Stimulated activated naive CD8-positive, alpha-beta T cell treated with anti-CD3 and anti-CD28 coated beads, Interleukin-15, Interleukin-2, amounts not matched to agents 100 ng/mL and 50 ng/mL, for 24 hours (primary cell): ENCODE measurements around the gene PCTP.

Experiments
- H3K27ac Mint-ChIP-seq: one replicate; pipeline ENCODE4 v1.8.0; 2021; ENCODE audit warnings: mild to moderate bottlenecking, mixed read lengths
- H3K27me3 Mint-ChIP-seq: one replicate; pipeline ENCODE4 v1.8.0; 2021; ENCODE audit warnings: mixed read lengths
- H3K36me3 Mint-ChIP-seq: one replicate; pipeline ENCODE4 v1.8.0; 2021; ENCODE audit warnings: low read depth, mixed read lengths
- H3K4me1 Mint-ChIP-seq: one replicate; pipeline ENCODE4 v1.8.0; 2021; ENCODE audit warnings: low read depth, mixed read lengths
- H3K4me3 Mint-ChIP-seq: one replicate; pipeline ENCODE4 v1.8.0; 2021; ENCODE audit warnings: mild to moderate bottlenecking, mixed read lengths
- H3K9me3 Mint-ChIP-seq: one replicate; pipeline ENCODE4 v1.8.0; 2021; ENCODE audit warnings: mixed read lengths

The PCTP gene

DNA sequence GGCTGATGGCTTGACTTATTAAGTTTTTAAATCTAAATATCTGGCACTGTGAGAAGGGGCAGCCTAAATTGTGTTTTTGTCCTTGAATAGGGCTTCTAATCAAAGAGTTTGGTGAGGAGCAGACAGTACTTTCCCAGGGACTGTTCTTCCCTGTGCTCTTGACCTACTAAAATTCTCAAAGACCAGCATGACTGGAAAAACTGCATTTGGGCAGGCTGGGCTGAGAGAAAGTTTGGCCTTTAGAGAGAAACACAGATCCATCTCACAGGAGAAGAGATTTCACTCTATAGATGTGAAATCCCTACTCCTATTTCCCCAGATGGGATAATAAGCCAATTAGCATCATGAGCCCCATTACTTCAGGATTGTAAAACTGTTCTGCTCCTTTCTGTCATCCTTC, 7.3 kb downstream of the PCTP start:
- H3K27me3 Mint-ChIP-seq, result no peaks in the 10 kb centered on the region
- H3K9me3 Mint-ChIP-seq, result no peaks in the 10 kb centered on the region
- H3K4me3 Mint-ChIP-seq, result no peak overlapping the region
- H3K27ac Mint-ChIP-seq, result no peak overlapping the region
- no peaks in the 10 kb centered on the region for H3K36me3 Mint-ChIP-seq
- no peaks in the 10 kb centered on the region for H3K4me1 Mint-ChIP-seq

GRCh38 chr17:55760643-55761355, 9.9 kb downstream of the PCTP start:
- no peaks in the 10 kb centered on the region for H3K27me3 Mint-ChIP-seq
- H3K27ac Mint-ChIP-seq, result no peak overlapping the region
- H3K4me1 Mint-ChIP-seq, result no peaks in the 10 kb centered on the region
- H3K36me3 Mint-ChIP-seq, result no peaks in the 10 kb centered on the region
- no peaks in the 10 kb centered on the region for H3K9me3 Mint-ChIP-seq
- no peak overlapping the region for H3K4me3 Mint-ChIP-seq

DNA sequence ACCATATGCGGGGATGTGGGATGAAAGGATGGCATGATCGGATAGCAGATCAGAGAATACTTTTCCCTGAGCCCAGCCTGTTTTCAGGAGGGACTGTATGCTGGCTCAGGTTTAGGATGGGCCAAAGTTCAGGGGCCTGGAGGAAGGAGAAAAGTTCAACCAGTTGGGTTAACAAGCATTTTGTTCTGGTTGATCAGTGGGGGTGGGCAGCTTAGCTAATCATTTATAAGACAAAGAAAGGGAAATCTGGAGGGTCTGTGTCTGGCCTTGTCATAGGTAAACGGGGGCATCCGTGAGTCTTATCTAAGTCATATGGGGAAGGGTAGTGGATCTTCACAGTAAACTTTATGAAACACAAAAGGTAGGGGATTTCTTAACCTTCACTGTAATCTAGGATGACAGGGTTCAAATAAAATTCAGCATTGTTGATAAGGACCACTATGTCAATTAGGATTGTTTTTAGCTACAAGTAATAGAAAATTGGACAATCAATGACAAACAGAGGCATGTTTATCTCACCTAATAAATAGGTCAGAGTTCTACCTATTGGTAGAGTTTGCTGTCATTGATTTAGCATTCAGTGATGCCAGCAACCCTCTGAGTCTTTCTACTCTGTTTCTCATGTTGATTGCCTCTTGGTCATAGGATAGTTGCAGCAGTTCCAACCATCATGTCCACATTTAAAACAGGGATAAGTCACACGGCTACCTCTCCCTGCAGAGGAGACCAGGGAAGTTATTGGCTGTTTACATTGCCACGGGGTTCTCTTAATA, 11.4 kb downstream of the PCTP start:
- Mint-ChIP-seq H3K4me3 (no peak overlapping the region), H3K4me1 (no peaks in the 10 kb centered on the region), H3K27ac (no peak overlapping the region), H3K27me3 (no peaks in the 10 kb centered on the region), H3K36me3 (no peaks in the 10 kb centered on the region), H3K9me3 (no peaks in the 10 kb centered on the region)

DNA sequence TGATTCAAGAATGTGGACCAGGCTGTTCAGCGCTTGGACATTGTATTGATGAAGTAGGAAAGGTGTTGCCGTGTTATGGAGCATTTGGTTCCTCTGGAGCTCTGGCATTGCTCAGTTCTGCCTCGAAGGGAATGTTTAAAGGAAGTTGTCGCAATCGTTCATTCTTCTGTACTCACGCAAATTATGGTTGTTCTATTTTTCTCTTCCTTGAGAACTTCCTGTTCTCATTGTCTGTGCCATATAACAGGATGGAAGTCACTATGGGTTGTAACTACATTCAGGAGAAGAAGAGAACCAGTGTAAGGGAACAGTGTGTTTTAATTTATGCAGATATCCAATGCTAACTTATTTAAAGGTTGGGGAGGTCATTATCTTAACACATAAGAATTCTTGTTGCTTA, 13.0 kb downstream of the PCTP start:
- H3K9me3 Mint-ChIP-seq, result no peaks in the 10 kb centered on the region
- H3K27ac Mint-ChIP-seq, result no peak overlapping the region
- no peaks in the 10 kb centered on the region for H3K4me1 Mint-ChIP-seq
- H3K4me3 Mint-ChIP-seq, result no peak overlapping the region
- H3K27me3 Mint-ChIP-seq, result no peaks in the 10 kb centered on the region
- H3K36me3 Mint-ChIP-seq, result peaks cover 5% of the 10 kb centered on the region

- peaks cover 5% of the 10 kb centered on the region for H3K36me3 Mint-ChIP-seq
- no peak overlapping the region for H3K27ac Mint-ChIP-seq
- no peak overlapping the region for H3K4me3 Mint-ChIP-seq
- H3K27me3 Mint-ChIP-seq, result no peaks in the 10 kb centered on the region
- no peaks in the 10 kb centered on the region for H3K9me3 Mint-ChIP-seq
- no peaks in the 10 kb centered on the region for H3K4me1 Mint-ChIP-seq
These were observed 13.8 kb downstream of the PCTP start for GRCh38 chr17:55764610-55765009.

DNA sequence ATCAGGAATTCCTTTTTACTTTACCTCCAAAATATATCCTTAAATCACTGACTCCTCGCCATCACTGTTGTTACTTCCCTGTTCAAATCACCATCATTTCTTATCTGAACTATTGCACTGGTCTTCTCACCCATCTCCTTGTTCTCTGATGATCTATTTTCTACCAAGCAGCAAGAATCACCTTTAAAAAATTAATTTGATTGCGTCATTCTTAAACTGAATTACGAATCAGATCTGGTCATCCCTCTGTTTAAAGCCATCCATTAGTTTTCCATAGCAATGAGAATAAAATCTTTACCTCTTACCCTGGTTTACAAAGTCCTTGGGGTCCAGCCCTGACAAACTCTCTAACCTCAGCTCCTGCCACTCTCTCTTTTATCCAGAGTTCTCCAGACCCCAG, 14.6 kb downstream of the PCTP start:
- Mint-ChIP-seq H3K27me3 (no peaks in the 10 kb centered on the region), H3K9me3 (no peaks in the 10 kb centered on the region), H3K27ac (no peak overlapping the region), H3K4me3 (no peak overlapping the region), H3K36me3 (peaks cover 5% of the 10 kb centered on the region), H3K4me1 (no peaks in the 10 kb centered on the region)

DNA sequence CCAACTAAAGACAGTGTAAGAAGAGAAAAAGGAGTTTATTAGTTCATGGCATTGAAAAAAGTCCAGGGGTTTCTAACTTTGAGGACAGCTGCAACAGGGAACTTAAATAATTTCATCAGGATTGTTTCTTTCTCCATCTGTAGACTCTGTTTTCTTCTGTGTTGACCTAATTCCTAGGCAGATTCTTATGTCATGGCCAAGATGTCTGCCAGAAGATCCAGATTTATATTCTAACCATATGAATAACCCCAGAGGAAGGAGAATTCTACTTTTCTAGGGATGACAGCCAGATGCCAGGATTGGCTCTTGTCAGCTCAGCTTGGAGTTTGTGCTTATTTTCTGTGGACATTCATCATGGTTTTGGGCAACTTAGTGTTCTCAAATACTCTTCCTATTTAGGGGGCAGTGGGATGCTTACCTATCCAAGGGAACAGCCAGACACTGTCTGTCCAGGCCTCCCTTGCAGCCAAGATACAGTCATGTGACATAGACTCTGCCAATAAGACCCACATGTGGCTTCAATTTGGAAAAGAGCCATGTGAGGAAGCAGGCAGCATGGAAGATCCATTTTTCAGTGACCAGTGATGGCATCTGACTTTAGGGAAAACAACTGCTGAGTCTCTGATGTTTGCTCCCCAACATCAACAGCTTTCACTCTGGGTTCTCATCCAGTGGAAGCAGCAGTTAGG, 18.2 kb downstream of the PCTP start:
- no peaks in the 10 kb centered on the region for H3K9me3 Mint-ChIP-seq
- no peaks in the 10 kb centered on the region for H3K27me3 Mint-ChIP-seq
- H3K36me3 Mint-ChIP-seq, result peaks cover 17% of the 10 kb centered on the region
- H3K4me3 Mint-ChIP-seq, result no peak overlapping the region
- no peak overlapping the region for H3K27ac Mint-ChIP-seq
- no peaks in the 10 kb centered on the region for H3K4me1 Mint-ChIP-seq

- no peaks in the 10 kb centered on the region for H3K4me1 Mint-ChIP-seq
These were observed 18.8 kb downstream of the PCTP start for GRCh38 chr17:55769625-55770000.

GRCh38 chr17:55770196-55770870, 19.5 kb downstream of the PCTP start:
- H3K27me3 Mint-ChIP-seq, result no peaks in the 10 kb centered on the region
- no peaks in the 10 kb centered on the region for H3K4me1 Mint-ChIP-seq
- H3K27ac Mint-ChIP-seq, result no peak overlapping the region
- H3K36me3 Mint-ChIP-seq, result peaks cover 17% of the 10 kb centered on the region
- no peak overlapping the region for H3K4me3 Mint-ChIP-seq
- H3K9me3 Mint-ChIP-seq, result no peaks in the 10 kb centered on the region

More at GRCh38 chr17:55769625-55770000, 18.8 kb downstream of the PCTP start:
- Mint-ChIP-seq H3K27me3 (no peaks in the 10 kb centered on the region), H3K27ac (no peak overlapping the region), H3K36me3 (peaks cover 17% of the 10 kb centered on the region), H3K9me3 (no peaks in the 10 kb centered on the region), H3K4me3 (no peak overlapping the region)

GRCh38 chr17:55772086-55772485, 21.2 kb downstream of the PCTP start:
- H3K4me3 Mint-ChIP-seq, result no peak overlapping the region
- no peaks in the 10 kb centered on the region for H3K27me3 Mint-ChIP-seq
- H3K27ac Mint-ChIP-seq, result no peak overlapping the region
- H3K9me3 Mint-ChIP-seq, result no peaks in the 10 kb centered on the region
- H3K4me1 Mint-ChIP-seq, result no peaks in the 10 kb centered on the region
- H3K36me3 Mint-ChIP-seq, result peaks cover 24% of the 10 kb centered on the region

DNA sequence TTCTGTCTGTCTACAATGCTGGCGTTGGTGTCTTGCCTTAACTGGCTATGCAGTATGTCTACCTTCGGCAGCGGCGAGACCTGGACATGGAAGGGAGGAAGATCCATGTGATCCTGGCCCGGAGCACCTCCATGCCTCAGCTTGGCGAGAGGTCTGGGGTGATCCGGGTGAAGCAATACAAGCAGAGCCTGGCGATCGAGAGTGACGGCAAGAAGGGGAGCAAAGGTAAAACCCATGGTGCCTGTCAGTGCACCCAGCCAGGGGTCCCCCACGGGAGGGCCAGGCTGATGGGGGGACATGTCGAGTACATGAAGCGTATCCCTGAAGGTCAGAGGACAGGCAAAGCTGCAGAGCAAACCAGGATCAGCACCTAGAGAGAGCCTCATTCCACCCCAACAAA, 22.8 kb downstream of the PCTP start:
- Mint-ChIP-seq H3K9me3 (no peaks in the 10 kb centered on the region), H3K4me3 (no peak overlapping the region), H3K4me1 (no peaks in the 10 kb centered on the region), H3K36me3 (peaks cover 22% of the 10 kb centered on the region), H3K27ac (no peak overlapping the region), H3K27me3 (no peaks in the 10 kb centered on the region)

GRCh38 chr17:55774846-55775271, 24.0 kb downstream of the PCTP start:
- H3K36me3 Mint-ChIP-seq, result peaks cover 22% of the 10 kb centered on the region
- no peak overlapping the region for H3K27ac Mint-ChIP-seq
- H3K4me3 Mint-ChIP-seq, result no peak overlapping the region
- H3K4me1 Mint-ChIP-seq, result no peaks in the 10 kb centered on the region
- H3K27me3 Mint-ChIP-seq, result no peaks in the 10 kb centered on the region
- H3K9me3 Mint-ChIP-seq, result no peaks in the 10 kb centered on the region

- Mint-ChIP-seq H3K4me3 (no peak overlapping the region), H3K36me3 (peaks cover 22% of the 10 kb centered on the region)
These were observed 25.4 kb downstream of the PCTP start for GRCh38 chr17:55776271-55776670.

GRCh38 chr17:55777471-55777971, 26.7 kb downstream of the PCTP start:
- peaks cover 15% of the 10 kb centered on the region for H3K36me3 Mint-ChIP-seq
- no peaks in the 10 kb centered on the region for H3K9me3 Mint-ChIP-seq
- H3K27ac Mint-ChIP-seq, result no peak overlapping the region

More at GRCh38 chr17:55776271-55776670, 25.4 kb downstream of the PCTP start:
- Mint-ChIP-seq H3K4me1 (no peaks in the 10 kb centered on the region), H3K27me3 (no peaks in the 10 kb centered on the region), H3K9me3 (no peaks in the 10 kb centered on the region), H3K27ac (no peak overlapping the region)

More at GRCh38 chr17:55777471-55777971, 26.7 kb downstream of the PCTP start:
- H3K4me1 Mint-ChIP-seq, result no peaks in the 10 kb centered on the region
- no peak overlapping the region for H3K4me3 Mint-ChIP-seq
- H3K27me3 Mint-ChIP-seq, result no peaks in the 10 kb centered on the region
